ENCODE measurements around the gene PAIP2B.

DNA sequence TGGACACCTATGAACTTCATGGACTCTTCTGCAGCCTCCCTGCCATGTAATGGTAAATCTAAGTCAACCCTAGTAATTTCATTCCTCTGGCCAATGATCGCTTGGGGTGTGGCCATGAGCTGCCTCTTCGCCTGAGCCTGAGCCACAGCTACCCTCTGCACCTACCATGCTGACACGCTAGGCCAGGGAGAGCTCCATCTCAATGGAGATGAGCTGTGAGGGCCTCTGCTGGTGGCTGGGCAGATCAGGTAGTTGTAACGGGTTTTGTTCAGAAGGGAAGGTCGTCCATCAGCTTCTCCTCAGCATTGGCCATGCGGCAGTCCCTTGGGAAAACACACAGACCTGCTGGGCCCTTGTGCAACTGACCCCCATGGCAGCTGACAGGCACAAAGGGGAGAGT is 72.1 kb downstream of the PAIP2B start:
- no peak for TF ChIP-seq ZBTB44 (tag by site-specific recombination; IDR thresholded peaks at IDR 0.05)
- TF ChIP-seq, protein P1, sequence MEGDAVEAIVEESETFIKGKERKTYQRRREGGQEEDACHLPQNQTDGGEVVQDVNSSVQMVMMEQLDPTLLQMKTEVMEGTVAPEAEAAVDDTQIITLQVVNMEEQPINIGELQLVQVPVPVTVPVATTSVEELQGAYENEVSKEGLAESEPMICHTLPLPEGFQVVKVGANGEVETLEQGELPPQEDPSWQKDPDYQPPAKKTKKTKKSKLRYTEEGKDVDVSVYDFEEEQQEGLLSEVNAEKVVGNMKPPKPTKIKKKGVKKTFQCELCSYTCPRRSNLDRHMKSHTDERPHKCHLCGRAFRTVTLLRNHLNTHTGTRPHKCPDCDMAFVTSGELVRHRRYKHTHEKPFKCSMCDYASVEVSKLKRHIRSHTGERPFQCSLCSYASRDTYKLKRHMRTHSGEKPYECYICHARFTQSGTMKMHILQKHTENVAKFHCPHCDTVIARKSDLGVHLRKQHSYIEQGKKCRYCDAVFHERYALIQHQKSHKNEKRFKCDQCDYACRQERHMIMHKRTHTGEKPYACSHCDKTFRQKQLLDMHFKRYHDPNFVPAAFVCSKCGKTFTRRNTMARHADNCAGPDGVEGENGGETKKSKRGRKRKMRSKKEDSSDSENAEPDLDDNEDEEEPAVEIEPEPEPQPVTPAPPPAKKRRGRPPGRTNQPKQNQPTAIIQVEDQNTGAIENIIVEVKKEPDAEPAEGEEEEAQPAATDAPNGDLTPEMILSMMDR (tag by site-specific recombination; IDR thresholded peaks at IDR 0.05), result no peak
- TF ChIP-seq, protein P2, sequence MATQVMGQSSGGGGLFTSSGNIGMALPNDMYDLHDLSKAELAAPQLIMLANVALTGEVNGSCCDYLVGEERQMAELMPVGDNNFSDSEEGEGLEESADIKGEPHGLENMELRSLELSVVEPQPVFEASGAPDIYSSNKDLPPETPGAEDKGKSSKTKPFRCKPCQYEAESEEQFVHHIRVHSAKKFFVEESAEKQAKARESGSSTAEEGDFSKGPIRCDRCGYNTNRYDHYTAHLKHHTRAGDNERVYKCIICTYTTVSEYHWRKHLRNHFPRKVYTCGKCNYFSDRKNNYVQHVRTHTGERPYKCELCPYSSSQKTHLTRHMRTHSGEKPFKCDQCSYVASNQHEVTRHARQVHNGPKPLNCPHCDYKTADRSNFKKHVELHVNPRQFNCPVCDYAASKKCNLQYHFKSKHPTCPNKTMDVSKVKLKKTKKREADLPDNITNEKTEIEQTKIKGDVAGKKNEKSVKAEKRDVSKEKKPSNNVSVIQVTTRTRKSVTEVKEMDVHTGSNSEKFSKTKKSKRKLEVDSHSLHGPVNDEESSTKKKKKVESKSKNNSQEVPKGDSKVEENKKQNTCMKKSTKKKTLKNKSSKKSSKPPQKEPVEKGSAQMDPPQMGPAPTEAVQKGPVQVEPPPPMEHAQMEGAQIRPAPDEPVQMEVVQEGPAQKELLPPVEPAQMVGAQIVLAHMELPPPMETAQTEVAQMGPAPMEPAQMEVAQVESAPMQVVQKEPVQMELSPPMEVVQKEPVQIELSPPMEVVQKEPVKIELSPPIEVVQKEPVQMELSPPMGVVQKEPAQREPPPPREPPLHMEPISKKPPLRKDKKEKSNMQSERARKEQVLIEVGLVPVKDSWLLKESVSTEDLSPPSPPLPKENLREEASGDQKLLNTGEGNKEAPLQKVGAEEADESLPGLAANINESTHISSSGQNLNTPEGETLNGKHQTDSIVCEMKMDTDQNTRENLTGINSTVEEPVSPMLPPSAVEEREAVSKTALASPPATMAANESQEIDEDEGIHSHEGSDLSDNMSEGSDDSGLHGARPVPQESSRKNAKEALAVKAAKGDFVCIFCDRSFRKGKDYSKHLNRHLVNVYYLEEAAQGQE (tag by site-specific recombination; IDR thresholded peaks at IDR 0.05), result no peak
- no peak for TF ChIP-seq ZNF148 (tag by site-specific recombination; IDR thresholded peaks at IDR 0.05; ENCODE audit: borderline replicate concordance)
- TF ChIP-seq ZNF558 (tag by site-specific recombination; IDR thresholded peaks at IDR 0.05), result no peak
- TF ChIP-seq ZNF629 (tag by site-specific recombination; IDR thresholded peaks at IDR 0.05), result no peak
- no peak for TF ChIP-seq ZBTB8A (tag by site-specific recombination; IDR thresholded peaks at IDR 0.05)
- no peak for TF ChIP-seq ZXDB (tag by site-specific recombination; IDR thresholded peaks at IDR 0.05)

All from HEK293 (cell line).